Psoas muscle (tissue), 8 donors: ENCODE results near the gene SEC24B. TPM values are rescaled to one million over a fixed set of nuclear protein-coding genes. Genes with fewer than 3 reads are reported as not detected.

ENCODE experiments used
- ATAC-seq, 4 donors: fragments of 200-7000 bp; cut with Tn5 transposase; one replicate each; pipeline ENCODE4 v1.9.1; 2020; ENCODE audit warnings: moderate library complexity in 3 of 4, mild to moderate bottlenecking in 2 of 4
- DNase-seq, 2 donors: peaks; one replicate each; pipeline ENCODE4 v3.0.0-alpha.2; 2020
- H3K27ac ChIP-seq: fragments of 200-600 bp; one replicate; pipeline ENCODE4 v1.8.0; 2022
- H3K27me3 ChIP-seq, 3 donors: fragments of 200-600 bp in 1 of 3; one replicate each; pipeline versions ENCODE4 v1.6.1 to v1.8.0; 2013 to 2022; ENCODE audit warnings: low read length in 2 of 3, mild to moderate bottlenecking in 2 of 3, moderate library complexity in 1 of 3; ENCODE audit not compliant: insufficient read depth in 3 of 3
- H3K36me3 ChIP-seq, 2 donors: fragments of 200-600 bp in 1 of 2; one replicate each; pipeline versions ENCODE4 v1.6.1 to v1.8.0; 2013 to 2022; ENCODE audit warnings: low read depth in 1 of 2, mild to moderate bottlenecking in 1 of 2, moderate library complexity in 1 of 2; ENCODE audit not compliant: insufficient read depth in 1 of 2
- H3K4me1 ChIP-seq: fragments of 200-600 bp; one replicate; pipeline ENCODE4 v1.8.0; 2022
- H3K4me3 ChIP-seq: fragments of 200-600 bp; one replicate; pipeline ENCODE4 v1.8.0; 2022; ENCODE audit warnings: mild to moderate bottlenecking
- H3K9me3 ChIP-seq: fragments of 200-600 bp; one replicate; pipeline ENCODE4 v1.8.0; 2022
- CTCF ChIP-seq: fragments of 200-600 bp; IDR thresholded peaks from one replicate; pipeline ENCODE4 v1.8.0; 2022; ENCODE audit warnings: antibody characterized with exemption
- WGBS, 3 donors: extraction: QIAGEN DNeasy Blood & Tissue Kit; methylation state at CpG; one replicate each; pipeline versions ENCODE4 v1.1.6 to v1.1.7; 2013; 5-methylcytosine and 5-hydroxymethylcytosine counted together
- intact Hi-C, 2 donors: fragments of 100-400 bp; cut with DNase I; formaldehyde crosslinking; loops; one replicate each; pipeline versions ENCODE4 v1.11.0 to v1.14.2; 2022
- polyA plus RNA-seq, 3 donors: library from polyadenylated mRNA; stranded (reverse); fragments of 200-250 nt; gene quantifications; one replicate each; pipeline ENCODE4 v1.2.3, GENCODE V29; 2013
- total RNA-seq, 4 donors: library from RNA; stranded (reverse); fragmentation: NEBNext Ultra II Directional in 2 of 4; extraction: Animal tissue kit (Norgen Biotek cat#: 25700) in 2 of 4; gene quantifications; one replicate each; pipeline versions ENCODE4 v1.2.1 to v1.2.4, GENCODE V29; 2021 to 2023
- donor health status: healthy with polysubstance abuse.
- donor health status: DM: no; HTN: no; CAD: no; lungs with moderate emphysema.
- donor health status: Bipolar disorder and iron deficiency.
- donor health status: healthy.
- donor health status: DM: yes; HTN: yes; CAD: no.
- donor health status: DM: no; HTN: no; CAD: no.
- donor health status: DM: no; HTN: no; CAD: no.
- donor health status: DM: yes; HTN: yes; CAD: no.

Gene SEC24B
- total and polyA plus RNA-seq, 7 donors = 14.6 to 34.8 (median 30.3) TPM

DNA sequence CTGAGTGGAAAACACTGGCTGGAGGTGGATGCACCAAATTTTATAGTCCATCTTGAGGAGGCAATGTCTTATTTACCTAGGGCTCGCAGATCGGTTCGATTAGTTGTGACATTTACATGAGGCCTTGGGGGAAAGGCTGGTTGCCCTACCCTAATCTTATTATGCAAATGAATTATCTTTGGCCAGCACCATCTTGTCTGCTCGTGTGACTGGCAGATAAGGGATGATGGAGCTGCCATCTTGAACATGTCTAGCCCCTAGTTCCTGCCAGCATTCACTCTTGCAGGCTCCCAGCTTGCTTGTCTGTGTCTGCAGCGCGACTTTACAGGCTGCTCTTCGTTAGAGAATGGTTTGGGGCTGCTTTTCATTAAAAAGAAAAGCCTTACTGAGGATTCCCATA lies 61.9 kb downstream of the SEC24B start:
- no peak for TF ChIP-seq CTCF
- intact Hi-C loops = no loop called here
- Histone ChIP-seq H3K9me3 (no peaks in the 10 kb centered on the region), H3K27ac (no peak overlapping the region), H3K4me3 (no peak overlapping the region), H3K27me3 (no peaks in the 10 kb centered on the region), H3K36me3 (peaks cover 7 to 67% of the 10 kb centered on the region in 2 donors), H3K4me1 (no peaks in the 10 kb centered on the region)
- WGBS, 3 donors = 85 to 96% (median 95%) methylated on average over 7 of the region's 7 CpGs
- ATAC-seq (no peak), DNase-seq (no peak)

DNA sequence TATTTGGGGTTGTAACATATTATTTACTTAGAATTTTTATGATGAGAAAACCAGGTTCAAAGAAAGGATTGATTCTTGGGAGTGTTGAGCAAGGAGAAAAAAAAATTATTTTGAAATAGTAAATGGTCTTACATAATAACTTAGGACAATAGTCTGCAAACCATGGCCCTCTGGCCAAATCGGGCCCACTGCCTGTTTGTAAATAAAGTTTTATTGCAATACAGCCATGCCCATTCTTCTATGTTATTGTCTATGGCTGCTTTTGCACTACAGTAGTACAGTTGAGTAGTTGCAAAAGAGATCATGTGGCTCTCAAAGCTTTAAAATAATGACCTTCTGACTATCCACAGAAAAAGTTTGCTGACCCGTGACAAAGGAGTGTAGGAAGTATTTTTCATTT lies 63.3 kb downstream of the SEC24B start:
- Histone ChIP-seq H3K4me3 (no peak overlapping the region), H3K9me3 (no peaks in the 10 kb centered on the region), H3K36me3 (peaks cover 7 to 80% of the 10 kb centered on the region in 2 donors), H3K27ac (no peak overlapping the region), H3K4me1 (no peaks in the 10 kb centered on the region), H3K27me3 (no peaks in the 10 kb centered on the region)
- no peak for ATAC-seq
- DNase-seq = no peak
- 92 to 100% (median 95%) methylated on average over 2 of the region's 2 CpGs for WGBS, 3 donors
- no peak for TF ChIP-seq CTCF
- intact Hi-C loops = no loop called here

GRCh38 chr4:109497511-109497910 lies 63.9 kb downstream of the SEC24B start:
- no peak for TF ChIP-seq CTCF
- no peaks in the 10 kb centered on the region for H3K27me3 ChIP-seq
- no peak for DNase-seq
- no peak overlapping the region for H3K27ac ChIP-seq
- no peak for ATAC-seq
- intact Hi-C loops = no loop called here
- H3K4me3 ChIP-seq = no peak overlapping the region
- H3K4me1 ChIP-seq = no peaks in the 10 kb centered on the region
- H3K36me3 ChIP-seq = peaks cover 7 to 79% of the 10 kb centered on the region in 2 donors
- no peaks in the 10 kb centered on the region for H3K9me3 ChIP-seq

GRCh38 chr4:109499513-109499912 lies 65.9 kb downstream of the SEC24B start:
- Histone ChIP-seq H3K27ac (no peak overlapping the region), H3K36me3 (peaks cover 3 to 82% of the 10 kb centered on the region in 2 donors), H3K27me3 (no peaks in the 10 kb centered on the region), H3K4me3 (no peak overlapping the region), H3K4me1 (no peaks in the 10 kb centered on the region), H3K9me3 (no peaks in the 10 kb centered on the region)
- WGBS, 3 donors = 91 to 99% (median 97%) methylated on average over 2 of the region's 2 CpGs
- no peak for ATAC-seq
- TF ChIP-seq CTCF = no peak
- intact Hi-C loops = no loop called here
- DNase-seq = no peak

DNA sequence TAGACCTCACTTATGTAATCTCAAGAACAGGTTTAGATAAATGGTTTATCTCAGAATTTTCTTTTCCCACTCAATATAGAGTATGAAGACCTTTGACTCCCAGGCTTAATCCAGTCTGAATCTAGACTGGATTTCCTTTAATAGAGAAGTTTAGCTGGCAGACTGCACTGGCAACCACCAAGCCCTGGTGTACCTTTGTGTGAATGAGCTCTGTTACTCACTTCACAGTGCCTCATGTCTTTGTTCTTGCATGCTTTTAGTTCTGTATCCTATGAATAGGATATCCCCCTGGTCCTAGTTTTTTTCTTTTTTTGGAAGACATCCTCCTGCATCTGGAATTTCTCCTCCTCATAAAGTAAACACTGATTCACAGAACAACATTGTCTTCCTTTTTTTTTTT lies 73.3 kb downstream of the SEC24B start:
- H3K27me3 ChIP-seq = no peaks in the 10 kb centered on the region
- DNase-seq (no peak), ATAC-seq (no peak)
- H3K27ac ChIP-seq = no peak overlapping the region
- no peak for TF ChIP-seq CTCF
- no peaks in the 10 kb centered on the region for H3K4me1 ChIP-seq
- H3K36me3 ChIP-seq = peaks cover 0 to 80% of the 10 kb centered on the region in 2 donors
- H3K4me3 ChIP-seq = no peak overlapping the region
- intact Hi-C loops = no loop called here
- no peaks in the 10 kb centered on the region for H3K9me3 ChIP-seq
